ENCODE data around the gene TSPAN31.

The TSPAN31 gene

GRCh38 chr12:57735952-57736740 is 8.7 kb upstream of the TSPAN31 start:
- no peak for DNase-seq (ENCODE audit: low read depth in 2 of 2)

GRCh38 chr12:57736741-57737466 is 7.9 kb upstream of the TSPAN31 start:
- DNase-seq (ENCODE audit: low read depth in 2 of 2) = no peak

- DNase-seq (ENCODE audit: low read depth in 2 of 2) = no peak
Measured at GRCh38 chr12:57737467-57738460, 7.1 kb upstream of the TSPAN31 start.

GRCh38 chr12:57738661-57739237 is 6.1 kb upstream of the TSPAN31 start, which contains the start of gene AGAP2:
Gene AGAP2 (minus strand): TSS chr12:57738742. CDS start chr12:57738246, 496 bp downstream.
- DNase-seq (ENCODE audit: low read depth in 2 of 2) = no peak

GRCh38 chr12:57739387-57739786 is 5.5 kb upstream of the TSPAN31 start:
- DNase-seq (ENCODE audit: low read depth in 2 of 2) = no peak

GRCh38 chr12:57739914-57740538 is 4.8 kb upstream of the TSPAN31 start:
- DNase-seq (ENCODE audit: low read depth in 2 of 2) = no peak

GRCh38 chr12:57740656-57741412 is 4.0 kb upstream of the TSPAN31 start:
- peak; percentile 43 to 46 for DNase-seq (ENCODE audit: low read depth in 2 of 2)

- no peak for DNase-seq (ENCODE audit: low read depth in 2 of 2)
Measured at GRCh38 chr12:57741413-57741789, 3.4 kb upstream of the TSPAN31 start.

GRCh38 chr12:57741844-57742738 is 2.7 kb upstream of the TSPAN31 start:
- peak; percentile 58 to 70 for DNase-seq (ENCODE audit: low read depth in 2 of 2)

GRCh38 chr12:57743769-57744168 is 1.1 kb upstream of the TSPAN31 start:
- DNase-seq (ENCODE audit: low read depth in 2 of 2) = no peak

- DNase-seq (ENCODE audit: low read depth in 2 of 2) = peak; percentile 58 to 59
Measured at GRCh38 chr12:57744194-57744776, 554 bp upstream of the TSPAN31 start.

- no peak for DNase-seq (ENCODE audit: low read depth in 2 of 2)
Measured at GRCh38 chr12:57745485-57745881, 644 bp downstream of the TSPAN31 start.

- DNase-seq (ENCODE audit: low read depth in 2 of 2) = no peak
Measured at GRCh38 chr12:57746025-57746424, 1.2 kb downstream of the TSPAN31 start.

- DNase-seq (ENCODE audit: low read depth in 2 of 2) = no peak
Measured at GRCh38 chr12:57749061-57749460, 4.2 kb downstream of the TSPAN31 start.

- no peak for DNase-seq (ENCODE audit: low read depth in 2 of 2)
Measured at GRCh38 chr12:57750561-57751431, 6.0 kb downstream of the TSPAN31 start.

GRCh38 chr12:57751432-57751787 is 6.6 kb downstream of the TSPAN31 start:
- DNase-seq (ENCODE audit: low read depth in 2 of 2) = no peak

- peak; percentile 93 to 96 for DNase-seq (ENCODE audit: low read depth in 2 of 2)
Measured at GRCh38 chr12:57751788-57752667, 7.2 kb downstream of the TSPAN31 start, which contains the start of gene CDK4. Gene CDK4 (minus strand): TSS chr12:57752310. CDS start chr12:57751717, 593 bp downstream.
